ENCODE measurements around the gene COPG1. TPM values are rescaled to one million over a fixed set of nuclear protein-coding genes. Genes with fewer than 3 reads are reported as not detected.

COPG1 gene
- total and polyA plus RNA-seq, 2 experiments from 2014 or later = 50.0 to 106 TPM

- TF ChIP-seq REST (IDR thresholded peaks at IDR 0.05; ENCODE audit: unreplicated experiment) = no peak
- TF ChIP-seq EZH2phosphoT487 (IDR thresholded peaks at IDR 0.05; ENCODE audit: unreplicated experiment) = no peak
- no peak for TF ChIP-seq ZNF462 (CRISPR knock-in tag; IDR thresholded peaks at IDR 0.05)
These were observed 15.9 kb upstream of the COPG1 start (continued) for GRCh38 chr3:129233538-129233937.

GRCh38 chr3:129234441-129234840 lies 15.0 kb upstream of the COPG1 start:
- H3F3A ChIP-seq (replicated peaks; ENCODE audit: low read depth) = no peaks in the 10 kb centered on the region
- H2AFZ ChIP-seq = no peak overlapping the region
- H3K27me3 ChIP-seq (ENCODE audit: insufficient read depth) = no peaks in the 10 kb centered on the region
- Mint-ChIP-seq H3K4me1 (peaks cover 10% of the 10 kb centered on the region), H3K27ac (no peak overlapping the region), H3K27me3 (ENCODE audit: insufficient read depth, low read depth, poor library complexity) (peaks cover 13% of the 10 kb centered on the region), H3K4me3 (no peak overlapping the region), H3K36me3 (ENCODE audit: low read depth) (no peaks in the 10 kb centered on the region), H3K9me3 (no peaks in the 10 kb centered on the region)
- ATAC-seq (no peak), DNase-seq (ENCODE audit: low spot score) (no peak)
- no peak overlapping the region for H3K4me2 ChIP-seq
- H3K9me2 ChIP-seq (ENCODE audit: insufficient read depth) = no peaks in the 10 kb centered on the region
- H3K4me3 ChIP-seq = no peak overlapping the region
- no peaks in the 10 kb centered on the region for H3K4me1 ChIP-seq (ENCODE audit: insufficient read depth)
- no peak for TF ChIP-seq JUNB (IDR thresholded peaks at IDR 0.05; ENCODE audit: unreplicated experiment)
- no peak for TF ChIP-seq CREB1 (CRISPR knock-in tag; IDR thresholded peaks at IDR 0.05; ENCODE audit: low read depth)
- TF ChIP-seq EZH2 (IDR thresholded peaks at IDR 0.05; ENCODE audit: low read depth, unreplicated experiment) = no peak
- TF ChIP-seq CTCF (conservative IDR thresholded peaks at IDR 0.05; ENCODE audit: low read depth in 2 of 2) = no peak
- no peak for TF ChIP-seq POLR2AphosphoS5 (IDR thresholded peaks at IDR 0.05; ENCODE audit: low read depth)
- H4K20me1 ChIP-seq (replicated peaks; ENCODE audit: insufficient read depth) = no peaks in the 10 kb centered on the region
- no peaks in the 10 kb centered on the region for H3K36me3 ChIP-seq (ENCODE audit: insufficient read depth)
- no peak overlapping the region for H3K27ac ChIP-seq (ENCODE audit: low read depth)
- H3K79me2 ChIP-seq (replicated peaks; ENCODE audit: insufficient read depth) = no peaks in the 10 kb centered on the region
